SU-DHL-6 (cell line): ENCODE results near the gene CDC42EP1.
"Not testable (repeated sequence)": the region's sequence is repeated elsewhere in the genome, so short reads cannot be mapped to it uniquely, and the experiment has no call there.

ENCODE experiments used
- CTCF ChIP-seq: fragments of 200-600 bp; sonication (generic); IDR thresholded peaks from one replicate; pipeline ENCODE4 v1.5.1; 2017; ENCODE audit warnings: antibody characterized with exemption, mild to moderate bottlenecking, low read length, moderate library complexity; ENCODE audit not compliant: insufficient read depth, poor library complexity, severe bottlenecking
- EZH2phosphoT487 ChIP-seq: fragments of 200-600 bp; sonication (generic), shearing (Covaris generic); conservative IDR thresholded peaks from 2 replicates; pipeline ENCODE4 v1.6.1; 2018; ENCODE audit warnings: mild to moderate bottlenecking, antibody characterized with exemption, low read length, moderate library complexity, mixed read lengths

- TF ChIP-seq CTCF, EZH2phosphoT487: not testable (repeated sequence)
Observed at GRCh38 chr22:37542416-37542815, 17.9 kb upstream of the CDC42EP1 start.
